Adrenal gland (tissue), 5 donors: ENCODE results near the gene TEX264.

Source experiments
- POLR2A ChIP-seq, 2 donors: fragments of 450-650 bp; IDR thresholded peaks; one replicate each; pipeline ENCODE4 v1.6.1; 2017; ENCODE audit warnings: antibody characterized with exemption in 2 of 2, mild to moderate bottlenecking in 2 of 2, moderate library complexity in 1 of 2
- TF ChIP-seq, protein P1 (sequence below), 6 experiments: fragments of 450-650 bp in 4 of 6; fragments of 200-600 bp in 2 of 6; sonication (generic) in 1 of 6; IDR thresholded peaks; 1 replicate in 5 of 6; 2 replicates in 1 of 6; pipeline versions ENCODE4 v1.5.1 to v1.8.0; 2016 to 2021; ENCODE audit warnings: antibody characterized with exemption in 6 of 6, mild to moderate bottlenecking in 2 of 6, moderate library complexity in 1 of 6
- donor health status: DM: no; HTN: no; CAD: no.

DNA sequence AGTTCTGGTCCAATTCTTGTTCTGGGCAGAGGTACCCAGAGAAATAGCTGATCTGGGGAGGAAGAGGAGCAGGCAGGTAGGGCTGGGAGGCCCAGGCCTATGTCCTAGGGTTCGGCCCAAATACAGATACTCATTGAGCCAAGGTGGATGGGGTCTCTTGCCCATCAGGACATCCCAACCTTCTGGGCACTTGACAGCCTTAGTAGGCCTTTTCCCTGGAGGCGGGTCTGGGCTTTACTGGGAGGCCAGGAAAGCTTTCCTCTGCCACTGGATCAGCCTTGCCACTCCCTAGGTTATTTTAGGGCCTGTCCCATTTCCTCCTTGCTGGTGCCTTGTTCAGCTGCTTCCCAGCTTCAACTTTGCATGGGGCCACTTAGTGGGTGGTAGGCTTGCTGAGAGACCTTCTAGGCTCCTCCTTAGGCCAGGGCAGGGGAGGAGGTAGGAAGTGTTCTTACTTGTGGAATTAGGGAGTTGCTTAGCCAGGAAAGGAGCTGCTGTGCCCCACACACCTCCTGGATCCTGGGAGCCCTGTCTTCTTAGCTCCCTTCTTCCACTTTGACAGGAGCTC, 9.7 kb downstream of the TEX264 start:
- TF ChIP-seq, protein P1, sequence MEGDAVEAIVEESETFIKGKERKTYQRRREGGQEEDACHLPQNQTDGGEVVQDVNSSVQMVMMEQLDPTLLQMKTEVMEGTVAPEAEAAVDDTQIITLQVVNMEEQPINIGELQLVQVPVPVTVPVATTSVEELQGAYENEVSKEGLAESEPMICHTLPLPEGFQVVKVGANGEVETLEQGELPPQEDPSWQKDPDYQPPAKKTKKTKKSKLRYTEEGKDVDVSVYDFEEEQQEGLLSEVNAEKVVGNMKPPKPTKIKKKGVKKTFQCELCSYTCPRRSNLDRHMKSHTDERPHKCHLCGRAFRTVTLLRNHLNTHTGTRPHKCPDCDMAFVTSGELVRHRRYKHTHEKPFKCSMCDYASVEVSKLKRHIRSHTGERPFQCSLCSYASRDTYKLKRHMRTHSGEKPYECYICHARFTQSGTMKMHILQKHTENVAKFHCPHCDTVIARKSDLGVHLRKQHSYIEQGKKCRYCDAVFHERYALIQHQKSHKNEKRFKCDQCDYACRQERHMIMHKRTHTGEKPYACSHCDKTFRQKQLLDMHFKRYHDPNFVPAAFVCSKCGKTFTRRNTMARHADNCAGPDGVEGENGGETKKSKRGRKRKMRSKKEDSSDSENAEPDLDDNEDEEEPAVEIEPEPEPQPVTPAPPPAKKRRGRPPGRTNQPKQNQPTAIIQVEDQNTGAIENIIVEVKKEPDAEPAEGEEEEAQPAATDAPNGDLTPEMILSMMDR (IDR thresholded peaks at IDR 0.05), result no peak
- TF ChIP-seq POLR2A (IDR thresholded peaks at IDR 0.05), result no peak
